KMS-11 (cell line): ENCODE results near the gene SLC23A2.

Source experiments
- H2AFZ ChIP-seq: fragments of 200-600 bp; sonication (generic); 2 replicates; pipeline ENCODE4 v1.6.1; 2016; ENCODE audit warnings: antibody characterized with exemption, mixed run types, low read depth
- H3K27ac ChIP-seq: fragments of 200-600 bp; sonication (generic); 2 replicates; pipeline ENCODE4 v1.6.1; 2016; ENCODE audit warnings: mild to moderate bottlenecking, mixed run types
- H3K27me3 ChIP-seq: fragments of 200-600 bp; sonication (generic); 2 replicates; pipeline ENCODE4 v1.6.1; 2017; ENCODE audit warnings: mild to moderate bottlenecking, low read depth, mixed run types, moderate library complexity; ENCODE audit not compliant: insufficient read depth
- H3K36me3 ChIP-seq: fragments of 200-600 bp; sonication (generic); 2 replicates; pipeline ENCODE4 v1.6.1; 2017; ENCODE audit warnings: mild to moderate bottlenecking, mixed run types; ENCODE audit not compliant: insufficient read depth
- H3K4me1 ChIP-seq: fragments of 200-600 bp; sonication (generic); 2 replicates; pipeline ENCODE4 v1.6.1; 2016; ENCODE audit warnings: mild to moderate bottlenecking, low read depth, mixed run types; ENCODE audit not compliant: poor library complexity, severe bottlenecking
- H3K4me2 ChIP-seq: fragments of 200-600 bp; sonication (generic); 2 replicates; pipeline ENCODE4 v1.7.0; 2016; ENCODE audit warnings: mild to moderate bottlenecking, mixed run types
- H3K4me3 ChIP-seq: fragments of 200-600 bp; sonication (generic); IDR thresholded peaks from 2 replicates; pipeline ENCODE4 v1.6.1; 2017; ENCODE audit warnings: low read depth, low read length, mixed read lengths; ENCODE audit not compliant: insufficient read depth
- H3K79me2 ChIP-seq: fragments of 200-600 bp; sonication (generic); 2 replicates; pipeline ENCODE4 v1.6.1; 2016; ENCODE audit warnings: low read depth, mixed run types; ENCODE audit not compliant: insufficient read depth
- H3K9ac ChIP-seq: fragments of 200-600 bp; sonication (generic); 2 replicates; pipeline ENCODE4 v1.6.1; 2016; ENCODE audit warnings: mild to moderate bottlenecking, mixed run types
- H4K20me1 ChIP-seq: fragments of 200-600 bp; sonication (generic); 2 replicates; pipeline ENCODE4 v1.6.1; 2016; ENCODE audit warnings: mild to moderate bottlenecking, mixed run types; ENCODE audit not compliant: insufficient read depth
- CTCF ChIP-seq: fragments of 200-600 bp; sonication (generic); conservative IDR thresholded peaks from 2 replicates; pipeline ENCODE4 v1.6.1; 2017; ENCODE audit warnings: low read depth, mild to moderate bottlenecking, antibody characterized with exemption, low read length, moderate library complexity, mixed read lengths

Gene SLC23A2

GRCh38 chr20:4966826-4967751, 34.2 kb downstream of the SLC23A2 start:
- no peak overlapping the region for H3K4me3 ChIP-seq
- H3K27ac ChIP-seq, result no peak overlapping the region
- no peak overlapping the region for H3K4me2 ChIP-seq
- H3K36me3 ChIP-seq, result no peaks in the 10 kb centered on the region
- no peaks in the 10 kb centered on the region for H3K4me1 ChIP-seq
- no peak for TF ChIP-seq CTCF
- no peak overlapping the region for H3K9ac ChIP-seq
- no peaks in the 10 kb centered on the region for H4K20me1 ChIP-seq
- H3K79me2 ChIP-seq, result no peaks in the 10 kb centered on the region; the same call in 1 of the 2 replicates
- no peak overlapping the region for H2AFZ ChIP-seq
- H3K27me3 ChIP-seq, result no peaks in the 10 kb centered on the region

DNA sequence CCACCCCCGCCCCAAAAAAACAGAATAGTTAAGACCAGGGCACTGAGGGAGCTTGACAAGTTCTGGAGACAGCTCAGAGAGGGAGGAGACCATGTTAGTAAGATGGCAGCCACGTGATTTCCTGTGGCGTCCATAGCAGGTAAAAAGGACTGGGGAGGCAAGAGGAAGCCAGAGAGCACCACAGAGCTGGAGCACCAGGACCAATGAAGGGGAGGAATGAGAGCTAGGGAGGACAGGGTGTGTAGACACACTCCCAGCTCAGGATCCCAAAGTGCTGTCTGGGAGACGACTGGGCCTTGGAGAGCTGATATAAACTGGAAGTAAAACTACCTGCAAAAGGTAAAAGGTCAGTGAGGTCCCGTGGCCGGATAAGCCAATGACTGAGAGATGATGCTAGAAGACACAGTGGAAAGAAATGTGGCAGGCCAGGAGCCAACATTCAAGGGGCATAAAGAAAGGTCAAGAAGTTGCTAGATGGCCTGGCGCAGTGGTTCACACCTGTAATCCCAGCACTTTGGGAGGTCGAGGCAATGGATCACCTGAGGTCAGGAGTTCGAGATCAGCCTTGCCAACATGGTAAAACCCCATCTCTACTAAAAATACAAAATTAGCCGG, 39.0 kb downstream of the SLC23A2 start:
- TF ChIP-seq CTCF, result no peak
- H3K4me1 ChIP-seq, result no peaks in the 10 kb centered on the region
- no peak overlapping the region for H3K27ac ChIP-seq
- H3K36me3 ChIP-seq, result no peaks in the 10 kb centered on the region
- H3K9ac ChIP-seq, result no peak overlapping the region
- H3K4me2 ChIP-seq, result no peak overlapping the region
- H3K27me3 ChIP-seq, result no peaks in the 10 kb centered on the region
- no peaks in the 10 kb centered on the region for H3K79me2 ChIP-seq
- H2AFZ ChIP-seq, result no peak overlapping the region
- H4K20me1 ChIP-seq, result no peaks in the 10 kb centered on the region
- no peak overlapping the region for H3K4me3 ChIP-seq

- H3K27ac ChIP-seq, result no peak overlapping the region
- no peak overlapping the region for H3K4me2 ChIP-seq
- no peaks in the 10 kb centered on the region for H4K20me1 ChIP-seq
- H3K4me1 ChIP-seq, result no peaks in the 10 kb centered on the region
- H3K79me2 ChIP-seq, result no peaks in the 10 kb centered on the region
- no peaks in the 10 kb centered on the region for H3K36me3 ChIP-seq
- H2AFZ ChIP-seq, result no peak overlapping the region
- no peak overlapping the region for H3K9ac ChIP-seq
- H3K27me3 ChIP-seq, result no peaks in the 10 kb centered on the region
- TF ChIP-seq CTCF, result no peak
- no peak overlapping the region for H3K4me3 ChIP-seq
Measured at GRCh38 chr20:4961746-4962145, 39.6 kb downstream of the SLC23A2 start.

GRCh38 chr20:4959592-4959991, 41.7 kb downstream of the SLC23A2 start:
- no peaks in the 10 kb centered on the region for H3K79me2 ChIP-seq
- no peak overlapping the region for H3K4me3 ChIP-seq
- no peaks in the 10 kb centered on the region for H3K27me3 ChIP-seq
- no peak overlapping the region for H2AFZ ChIP-seq
- H3K9ac ChIP-seq, result no peak overlapping the region
- H3K4me2 ChIP-seq, result no peak overlapping the region
- TF ChIP-seq CTCF, result no peak
- H3K4me1 ChIP-seq, result no peaks in the 10 kb centered on the region
- no peaks in the 10 kb centered on the region for H4K20me1 ChIP-seq
- no peaks in the 10 kb centered on the region for H3K36me3 ChIP-seq
- no peak overlapping the region for H3K27ac ChIP-seq
